Left ventricle myocardium inferior (tissue), 1 donor: ENCODE data around the gene ATP6V1G2. TPM values are rescaled to one million over a fixed set of nuclear protein-coding genes. Genes with fewer than 3 reads are reported as not detected.

Experiments
- DNase-seq: peaks from one replicate; pipeline ENCODE4 v3.0.0-alpha.2; 2020
- H3K27ac ChIP-seq: fragments of 200-600 bp; replicated peaks from 2 replicates; pipeline ENCODE4 v1.8.0; 2021
- H3K27me3 ChIP-seq: fragments of 200-600 bp; 2 replicates; pipeline ENCODE4 v1.8.0; 2021; ENCODE audit warnings: low read depth
- H3K36me3 ChIP-seq: fragments of 200-600 bp; 2 replicates; pipeline ENCODE4 v1.8.0; 2021
- H3K4me1 ChIP-seq: fragments of 200-600 bp; 2 replicates; pipeline ENCODE4 v1.8.0; 2021
- H3K4me3 ChIP-seq: fragments of 200-600 bp; 2 replicates; pipeline ENCODE4 v1.8.0; 2021; ENCODE audit warnings: mild to moderate bottlenecking, moderate library complexity
- H3K9me3 ChIP-seq: fragments of 200-600 bp; replicated peaks from 2 replicates; pipeline ENCODE4 v1.8.0; 2021
- CTCF ChIP-seq: fragments of 200-600 bp; IDR thresholded peaks from 2 replicates; pipeline ENCODE4 v1.8.0; 2021; ENCODE audit warnings: antibody characterized with exemption, mild to moderate bottlenecking, borderline replicate concordance
- intact Hi-C: fragments of 100-400 bp; cut with micrococcal nuclease; formaldehyde crosslinking; loops from one replicate; pipeline ENCODE4 v1.11.0; 2022
- total RNA-seq: library from RNA; stranded (reverse); fragmentation: NEBNext Ultra II Directional; extraction: Animal tissue kit (Norgen Biotek cat#: 25700); gene quantifications from one replicate; pipeline ENCODE4 v1.2.1, GENCODE V29; 2021
- donor health status: DM: no; HTN: yes; CAD: no; lungs with severe emphysema.

The ATP6V1G2 gene
- total RNA-seq, 1 donor from 2014 or later: 1.6 TPM

- DNase-seq: no peak
- TF ChIP-seq CTCF: no peak
Observed at GRCh38 chr6:31577579-31577966, 31.2 kb upstream of the ATP6V1G2 start.

DNA sequence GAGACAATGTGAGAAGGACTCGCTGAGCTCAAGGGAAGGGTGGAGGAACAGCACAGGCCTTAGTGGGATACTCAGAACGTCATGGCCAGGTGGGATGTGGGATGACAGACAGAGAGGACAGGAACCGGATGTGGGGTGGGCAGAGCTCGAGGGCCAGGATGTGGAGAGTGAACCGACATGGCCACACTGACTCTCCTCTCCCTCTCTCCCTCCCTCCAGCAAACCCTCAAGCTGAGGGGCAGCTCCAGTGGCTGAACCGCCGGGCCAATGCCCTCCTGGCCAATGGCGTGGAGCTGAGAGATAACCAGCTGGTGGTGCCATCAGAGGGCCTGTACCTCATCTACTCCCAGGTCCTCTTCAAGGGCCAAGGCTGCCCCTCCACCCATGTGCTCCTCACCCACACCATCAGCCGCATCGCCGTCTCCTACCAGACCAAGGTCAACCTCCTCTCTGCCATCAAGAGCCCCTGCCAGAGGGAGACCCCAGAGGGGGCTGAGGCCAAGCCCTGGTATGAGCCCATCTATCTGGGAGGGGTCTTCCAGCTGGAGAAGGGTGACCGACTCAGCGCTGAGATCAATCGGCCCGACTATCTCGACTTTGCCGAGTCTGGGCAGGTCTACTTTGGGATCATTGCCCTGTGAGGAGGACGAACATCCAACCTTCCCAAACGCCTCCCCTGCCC, 30.6 kb upstream of the ATP6V1G2 start:
- Histone ChIP-seq H3K27ac (no peak overlapping the region), H3K36me3 (no peaks in the 10 kb centered on the region), H3K4me1 (peaks cover 28% of the 10 kb centered on the region), H3K27me3 (no peaks in the 10 kb centered on the region), H3K4me3 (no peak overlapping the region), H3K9me3 (no peaks in the 10 kb centered on the region)
- no peak for DNase-seq
- intact Hi-C loops: no loop called here
- no peak for TF ChIP-seq CTCF

More at GRCh38 chr6:31577579-31577966, 31.2 kb upstream of the ATP6V1G2 start:
- H3K9me3 ChIP-seq: no peaks in the 10 kb centered on the region
- H3K4me3 ChIP-seq: no peak overlapping the region
- H3K36me3 ChIP-seq: no peaks in the 10 kb centered on the region
- no peaks in the 10 kb centered on the region for H3K27me3 ChIP-seq
- no peak overlapping the region for H3K27ac ChIP-seq
- peaks cover 33% of the 10 kb centered on the region for H3K4me1 ChIP-seq
- intact Hi-C loops: no loop called here

DNA sequence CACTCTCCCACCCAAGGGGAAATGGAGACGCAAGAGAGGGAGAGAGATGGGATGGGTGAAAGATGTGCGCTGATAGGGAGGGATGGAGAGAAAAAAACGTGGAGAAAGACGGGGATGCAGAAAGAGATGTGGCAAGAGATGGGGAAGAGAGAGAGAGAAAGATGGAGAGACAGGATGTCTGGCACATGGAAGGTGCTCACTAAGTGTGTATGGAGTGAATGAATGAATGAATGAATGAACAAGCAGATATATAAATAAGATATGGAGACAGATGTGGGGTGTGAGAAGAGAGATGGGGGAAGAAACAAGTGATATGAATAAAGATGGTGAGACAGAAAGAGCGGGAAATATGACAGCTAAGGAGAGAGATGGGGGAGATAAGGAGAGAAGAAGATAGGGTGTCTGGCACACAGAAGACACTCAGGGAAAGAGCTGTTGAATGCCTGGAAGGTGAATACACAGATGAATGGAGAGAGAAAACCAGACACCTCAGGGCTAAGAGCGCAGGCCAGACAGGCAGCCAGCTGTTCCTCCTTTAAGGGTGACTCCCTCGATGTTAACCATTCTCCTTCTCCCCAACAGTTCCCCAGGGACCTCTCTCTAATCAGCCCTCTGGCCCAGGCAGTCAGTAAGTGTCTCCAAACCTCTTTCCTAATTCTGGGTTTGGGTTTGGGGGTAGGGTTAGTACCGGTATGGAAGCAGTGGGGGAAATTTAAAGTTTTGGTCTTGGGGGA, 29.7 kb upstream of the ATP6V1G2 start:
- no peak for DNase-seq
- Histone ChIP-seq H3K36me3 (no peaks in the 10 kb centered on the region), H3K4me1 (peaks cover 19% of the 10 kb centered on the region), H3K9me3 (no peaks in the 10 kb centered on the region), H3K27me3 (no peaks in the 10 kb centered on the region), H3K4me3 (peak overlapping the region; percentile 60), H3K27ac (peak overlapping the region; percentile 62)
- no peak for TF ChIP-seq CTCF
- intact Hi-C loops: no loop called here

DNA sequence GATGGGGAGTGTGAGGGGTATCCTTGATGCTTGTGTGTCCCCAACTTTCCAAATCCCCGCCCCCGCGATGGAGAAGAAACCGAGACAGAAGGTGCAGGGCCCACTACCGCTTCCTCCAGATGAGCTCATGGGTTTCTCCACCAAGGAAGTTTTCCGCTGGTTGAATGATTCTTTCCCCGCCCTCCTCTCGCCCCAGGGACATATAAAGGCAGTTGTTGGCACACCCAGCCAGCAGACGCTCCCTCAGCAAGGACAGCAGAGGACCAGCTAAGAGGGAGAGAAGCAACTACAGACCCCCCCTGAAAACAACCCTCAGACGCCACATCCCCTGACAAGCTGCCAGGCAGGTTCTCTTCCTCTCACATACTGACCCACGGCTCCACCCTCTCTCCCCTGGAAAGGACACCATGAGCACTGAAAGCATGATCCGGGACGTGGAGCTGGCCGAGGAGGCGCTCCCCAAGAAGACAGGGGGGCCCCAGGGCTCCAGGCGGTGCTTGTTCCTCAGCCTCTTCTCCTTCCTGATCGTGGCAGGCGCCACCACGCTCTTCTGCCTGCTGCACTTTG, 29.0 kb upstream of the ATP6V1G2 start, which contains the start of gene TNF:
TNF (plus strand) TSS at position 231 of the 567 bp plus-strand sequence; CDS start at position 408, 177 bp downstream.
- Histone ChIP-seq H3K9me3 (no peaks in the 10 kb centered on the region), H3K27ac (peak within 1 kb of the TSS; percentile 62), H3K27me3 (no peaks in the 10 kb centered on the region), H3K4me3 (peak within 1 kb of the TSS; percentile 60), H3K4me1 (peaks cover 13% of the 10 kb centered on the region), H3K36me3 (no peaks in the 10 kb centered on the region)
- intact Hi-C loops: no loop called here
- TF ChIP-seq CTCF: no peak
- DNase-seq: peak; percentile 37

GRCh38 chr6:31574106-31575061, 28.0 kb upstream of the ATP6V1G2 start:
- Histone ChIP-seq H3K4me3 (no peak overlapping the region), H3K9me3 (no peaks in the 10 kb centered on the region), H3K4me1 (peaks cover 10% of the 10 kb centered on the region), H3K27me3 (no peaks in the 10 kb centered on the region), H3K27ac (peak overlapping the region; percentile 62), H3K36me3 (no peaks in the 10 kb centered on the region)
- no peak for TF ChIP-seq CTCF
- no peak for DNase-seq
- intact Hi-C loops: no loop called here
